ENCODE measurements around the gene NHLH1. TPM values are rescaled to one million over a fixed set of nuclear protein-coding genes. Genes with fewer than 3 reads are reported as not detected.

NHLH1 gene
- total RNA-seq, 1 experiment from 2014 or later, result 0.18 TPM

GRCh38 chr1:160407839-160408801 is 41.2 kb downstream of the NHLH1 start:
- no peak for TF ChIP-seq POLR2AphosphoS5 (IDR thresholded peaks at IDR 0.05; ENCODE audit: low read depth, low read length)
- TF ChIP-seq TCF7L2 (IDR thresholded peaks at IDR 0.05; ENCODE audit: low read depth, low read length), result no peak
- TF ChIP-seq SIN3A (IDR thresholded peaks at IDR 0.05; ENCODE audit: borderline replicate concordance, insufficient read depth, low read depth, low read length), result no peak
- TF ChIP-seq, protein P1, sequence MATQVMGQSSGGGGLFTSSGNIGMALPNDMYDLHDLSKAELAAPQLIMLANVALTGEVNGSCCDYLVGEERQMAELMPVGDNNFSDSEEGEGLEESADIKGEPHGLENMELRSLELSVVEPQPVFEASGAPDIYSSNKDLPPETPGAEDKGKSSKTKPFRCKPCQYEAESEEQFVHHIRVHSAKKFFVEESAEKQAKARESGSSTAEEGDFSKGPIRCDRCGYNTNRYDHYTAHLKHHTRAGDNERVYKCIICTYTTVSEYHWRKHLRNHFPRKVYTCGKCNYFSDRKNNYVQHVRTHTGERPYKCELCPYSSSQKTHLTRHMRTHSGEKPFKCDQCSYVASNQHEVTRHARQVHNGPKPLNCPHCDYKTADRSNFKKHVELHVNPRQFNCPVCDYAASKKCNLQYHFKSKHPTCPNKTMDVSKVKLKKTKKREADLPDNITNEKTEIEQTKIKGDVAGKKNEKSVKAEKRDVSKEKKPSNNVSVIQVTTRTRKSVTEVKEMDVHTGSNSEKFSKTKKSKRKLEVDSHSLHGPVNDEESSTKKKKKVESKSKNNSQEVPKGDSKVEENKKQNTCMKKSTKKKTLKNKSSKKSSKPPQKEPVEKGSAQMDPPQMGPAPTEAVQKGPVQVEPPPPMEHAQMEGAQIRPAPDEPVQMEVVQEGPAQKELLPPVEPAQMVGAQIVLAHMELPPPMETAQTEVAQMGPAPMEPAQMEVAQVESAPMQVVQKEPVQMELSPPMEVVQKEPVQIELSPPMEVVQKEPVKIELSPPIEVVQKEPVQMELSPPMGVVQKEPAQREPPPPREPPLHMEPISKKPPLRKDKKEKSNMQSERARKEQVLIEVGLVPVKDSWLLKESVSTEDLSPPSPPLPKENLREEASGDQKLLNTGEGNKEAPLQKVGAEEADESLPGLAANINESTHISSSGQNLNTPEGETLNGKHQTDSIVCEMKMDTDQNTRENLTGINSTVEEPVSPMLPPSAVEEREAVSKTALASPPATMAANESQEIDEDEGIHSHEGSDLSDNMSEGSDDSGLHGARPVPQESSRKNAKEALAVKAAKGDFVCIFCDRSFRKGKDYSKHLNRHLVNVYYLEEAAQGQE (IDR thresholded peaks at IDR 0.05; ENCODE audit: insufficient read depth in 1 of 2, low read depth in 2 of 2, low read length in 1 of 2), result no peak
- no peak for TF ChIP-seq CTCF (IDR thresholded peaks at IDR 0.05)
- ATAC-seq (no peak), DNase-seq (ENCODE audit: low read depth, low spot score) (no peak)
- no TSS peak for BruUV-seq (replicated peaks)
- in situ Hi-C loops (cut with HindIII; ENCODE audit: low pct_unique_long_range_greater_than_20kb, low sequenced_read_pairs) (no loop called here), intact Hi-C loops (cut with micrococcal nuclease; ENCODE audit: unreplicated experiment) (no loop called here)
- Histone ChIP-seq H3K36me3 (ENCODE audit: control insufficient read depth, insufficient read depth, low read length) (no peaks in the 10 kb centered on the region), H3K27ac (ENCODE audit: low read length) (no peak overlapping the region), H3K4me3 (ENCODE audit: low read depth in 2 of 2, low read length in 2 of 2) (no peak overlapping the region), H3K4me1 (ENCODE audit: control insufficient read depth, insufficient read depth, low read length) (no peaks in the 10 kb centered on the region), H3K9me3 (ENCODE audit: control insufficient read depth, insufficient read depth, low read depth, low read length) (no peaks in the 10 kb centered on the region), H3K27me3 (ENCODE audit: control insufficient read depth, insufficient read depth, low read length) (peaks cover 4% of the 10 kb centered on the region; the same call in 1 of the 2 replicates)
- CTCF ChIA-PET, result interaction anchor here (0.7 to 0.8 kb wide), 2 partner anchors 266 to 1271 kb away, joined by 3 to 5 read pairs; no protein-coding TSS in a partner anchor
- POLR2A ChIA-PET, result no interaction called here

DNA sequence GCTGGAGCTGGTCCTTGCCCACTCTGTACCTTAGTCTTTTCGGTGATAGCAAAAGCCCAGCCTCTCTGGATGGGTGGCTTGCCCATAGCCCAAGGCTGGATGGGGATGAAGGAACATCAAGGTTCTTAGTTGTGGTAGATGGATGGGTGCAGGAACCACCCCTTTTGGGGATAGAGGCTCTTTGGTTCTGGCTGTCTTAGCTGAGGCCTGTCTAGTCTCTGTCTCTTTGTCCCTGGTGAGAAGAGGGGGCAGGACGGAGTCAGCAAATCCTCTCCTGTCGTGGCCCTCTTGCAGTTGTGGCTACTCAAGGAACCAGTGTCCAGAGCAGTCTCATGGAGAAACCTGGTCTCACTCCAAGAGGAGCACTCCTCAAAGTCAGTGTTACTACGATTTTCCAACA is 42.0 kb downstream of the NHLH1 start:
- TF ChIP-seq TCF7L2 (IDR thresholded peaks at IDR 0.05; ENCODE audit: low read depth, low read length) (no peak), SIN3A (IDR thresholded peaks at IDR 0.05; ENCODE audit: borderline replicate concordance, insufficient read depth, low read depth, low read length) (no peak), CTCF (IDR thresholded peaks at IDR 0.05) (no peak), POLR2AphosphoS5 (IDR thresholded peaks at IDR 0.05; ENCODE audit: low read depth, low read length) (no peak)
- TF ChIP-seq, protein P1 (IDR thresholded peaks at IDR 0.05; ENCODE audit: insufficient read depth in 1 of 2, low read depth in 2 of 2, low read length in 1 of 2), result no peak
- Histone ChIP-seq H3K36me3 (ENCODE audit: control insufficient read depth, insufficient read depth, low read length) (no peaks in the 10 kb centered on the region), H3K27me3 (ENCODE audit: control insufficient read depth, insufficient read depth, low read length) (no peaks in the 10 kb centered on the region; the same call in 1 of the 2 replicates), H3K4me3 (ENCODE audit: low read depth in 2 of 2, low read length in 2 of 2) (no peak overlapping the region), H3K4me1 (ENCODE audit: control insufficient read depth, insufficient read depth, low read length) (no peaks in the 10 kb centered on the region), H3K27ac (ENCODE audit: low read length) (no peak overlapping the region), H3K9me3 (ENCODE audit: control insufficient read depth, insufficient read depth, low read depth, low read length) (no peaks in the 10 kb centered on the region)
- DNase-seq (ENCODE audit: low read depth, low spot score), result no peak
- no peak for ATAC-seq
- CTCF ChIA-PET, result no interaction called here
- in situ Hi-C loops (cut with HindIII; ENCODE audit: low pct_unique_long_range_greater_than_20kb, low sequenced_read_pairs), result no loop called here
- no TSS peak for BruUV-seq (replicated peaks)
- intact Hi-C loops (cut with micrococcal nuclease; ENCODE audit: unreplicated experiment), result no loop called here
- POLR2A ChIA-PET, result no interaction called here

All from Panc1 (cell line).